K562 (cell line): Measurements from ENCODE around the gene COL5A1. TPM values are rescaled to one million over a fixed set of nuclear protein-coding genes. Genes with fewer than 3 reads are reported as not detected.

Experiments
- ATAC-seq: fragments of 200-7000 bp; cut with Tn5 transposase; 3 replicates; pipeline ENCODE4 v1.9.1; 2020; ENCODE audit warnings: moderate library complexity
- BruUV-seq: library from RNA; stranded (reverse); fragments of 400-500 nt; replicated peaks from 2 replicates; lab custom pipeline; 2021; lab: Mats Ljungman, UMichigan
- CTCF ChIA-PET: fragments of 300-600 bp; formaldehyde crosslinking; extraction: SDS; loops from one replicate; lab custom pipeline; 2021; ENCODE audit warnings: low intra/inter-chr PET ratio; lab: Yijun Ruan, JAX
- POLR2A ChIA-PET: fragments of 300-600, 350-650 bp; sonication (Branson Sonifier 250); formaldehyde crosslinking; extraction: SDS; loops from one replicate; lab custom pipeline; 2021; ENCODE audit warnings: antibody characterized with exemption, inconsistent platforms; lab: Yijun Ruan, JAX
- DNase-seq, 4 experiments: peaks; one replicate each; pipeline versions ENCODE4 v3.0.0 to v3.0.0-alpha.2; 2011 to 2018; ENCODE audit warnings: low spot score in 3 of 4, mixed read lengths in 3 of 4; ENCODE audit errors: extremely low read depth in 1 of 4
- FAIRE-seq: peaks from 2 replicates; lab custom pipeline; 2011; peaks lifted over from hg19 to GRCh38; lab: Jason Lieb, UNC
- H2AFZ ChIP-seq: 2 replicates; pipeline ENCODE4 v1.6.0; 2011; ENCODE audit warnings: low read depth, low read length, control low read depth, inconsistent platforms
- H3K27ac ChIP-seq: fragments of 200-600 bp; 3 replicates; pipeline ENCODE4 v1.8.0; 2011; ENCODE audit warnings: low read depth, mild to moderate bottlenecking, control low read depth, inconsistent platforms, low read length, moderate library complexity, mixed read lengths; ENCODE audit errors: extremely low read depth
- H3K27me3 ChIP-seq, 2 experiments: fragments of 300-600 bp in 1 of 2; 2 replicates in 1 of 2; 3 replicates in 1 of 2; pipeline versions ENCODE4 v1.6.0 to v1.8.0; 2011; ENCODE audit warnings: inconsistent platforms in 2 of 2, low read length in 2 of 2, mild to moderate bottlenecking in 1 of 2, mixed read lengths in 1 of 2, moderate library complexity in 1 of 2; ENCODE audit not compliant: control insufficient read depth in 2 of 2, insufficient read depth in 2 of 2
- H3K36me3 ChIP-seq: fragments of 300-600 bp; 3 replicates; pipeline ENCODE4 v1.8.0; 2011; ENCODE audit warnings: mild to moderate bottlenecking, low read length, inconsistent platforms; ENCODE audit not compliant: control insufficient read depth, insufficient read depth
- H3K4me1 ChIP-seq, 2 experiments: fragments of 200-600 bp in 1 of 2; replicated peaks in 1 of 2; 2 replicates in 1 of 2; 3 replicates in 1 of 2; pipeline versions ENCODE4 v1.5.1 to v1.8.0; 2011; ENCODE audit warnings: inconsistent platforms in 2 of 2, low read length in 2 of 2, mild to moderate bottlenecking in 1 of 2, mixed read lengths in 1 of 2, moderate library complexity in 1 of 2; ENCODE audit not compliant: control insufficient read depth in 2 of 2, insufficient read depth in 2 of 2
- H3K4me2 ChIP-seq: 2 replicates; pipeline ENCODE4 v1.6.1; 2011; ENCODE audit warnings: low read length, control low read depth, inconsistent platforms, mixed read lengths; ENCODE audit not compliant: insufficient read depth
- H3K4me3 ChIP-seq: fragments of 200-600 bp; sonication (generic), shearing (Covaris generic); 2 replicates; pipeline ENCODE4 v1.5.1; 2016; ENCODE audit warnings: control low read depth, inconsistent platforms
- H3K79me2 ChIP-seq: fragments of 200-600 bp; 3 replicates; pipeline ENCODE4 v1.8.0; 2011; ENCODE audit warnings: low read length, inconsistent platforms; ENCODE audit not compliant: control insufficient read depth, insufficient read depth
- H3K9ac ChIP-seq, 2 experiments: 2 replicates each; pipeline versions ENCODE4 v1.6.0 to v1.6.1; 2011; ENCODE audit warnings: low read depth in 2 of 2, low read length in 2 of 2, control low read depth in 1 of 2, inconsistent platforms in 1 of 2, mild to moderate bottlenecking in 1 of 2, mixed read lengths in 1 of 2; ENCODE audit not compliant: insufficient read depth in 1 of 2
- H3K9me1 ChIP-seq: one replicate; pipeline ENCODE4 v1.6.0; 2011; ENCODE audit warnings: inconsistent platforms, mild to moderate bottlenecking, low read length, moderate library complexity; ENCODE audit not compliant: control insufficient read depth, insufficient read depth
- H3K9me3 ChIP-seq: replicated peaks from 2 replicates; pipeline ENCODE4 v1.5.1; 2011; ENCODE audit warnings: low read depth, low read length, inconsistent platforms; ENCODE audit not compliant: control insufficient read depth, insufficient read depth
- H4K20me1 ChIP-seq: replicated peaks from 2 replicates; pipeline ENCODE4 v1.6.1; 2011; ENCODE audit warnings: low read length, inconsistent platforms, mixed read lengths; ENCODE audit not compliant: control insufficient read depth, insufficient read depth
- ARNT ChIP-seq, 2 experiments: fragments of 450-650 bp; IDR thresholded peaks; 2 replicates each; pipeline ENCODE4 v1.6.1; 2016; ENCODE audit warnings: mild to moderate bottlenecking in 1 of 2
- ATF4 ChIP-seq: fragments of 450-650 bp; formaldehyde crosslinking; IDR thresholded peaks from 2 replicates; pipeline ENCODE4 v1.4.0; 2022; ENCODE audit warnings: mild to moderate bottlenecking, moderate library complexity
- GABPB1 ChIP-seq: sonication (generic); formaldehyde crosslinking; IDR thresholded peaks from 2 replicates; pipeline ENCODE4 v1.8.0; 2022; ENCODE audit warnings: mild to moderate bottlenecking, missing genetic modification reagents
- NFATC3 ChIP-seq: fragments of 450-650 bp; IDR thresholded peaks from 2 replicates; pipeline ENCODE4 v1.6.1; 2017; ENCODE audit warnings: mild to moderate bottlenecking
- NR2C1 ChIP-seq, 2 experiments: fragments of 450-650 bp; IDR thresholded peaks; 2 replicates each; pipeline ENCODE4 v1.6.1; 2017; ENCODE audit warnings: mild to moderate bottlenecking in 2 of 2, antibody characterized with exemption in 1 of 2, inconsistent platforms in 1 of 2, missing compliant biosample characterization in 1 of 2, missing genetic modification characterization in 1 of 2
- NRF1 ChIP-seq, 2 experiments: fragments of 450-650 bp; IDR thresholded peaks in 1 of 2; conservative IDR thresholded peaks in 1 of 2; 2 replicates each; pipeline ENCODE4 v1.6.1; 2014; ENCODE audit warnings: mild to moderate bottlenecking in 2 of 2
- PRDM10 ChIP-seq: fragments of 450-650 bp; IDR thresholded peaks from 2 replicates; pipeline ENCODE4 v1.6.1; 2018; ENCODE audit not compliant: partially characterized antibody
- PTBP1 ChIP-seq: fragments of 200-400 bp; formaldehyde crosslinking; IDR thresholded peaks from 2 replicates; pipeline ENCODE4 v1.6.1; 2017; ENCODE audit warnings: low read depth, low read length
- STAG1 ChIP-seq: sonication (generic); formaldehyde crosslinking; IDR thresholded peaks from 2 replicates; pipeline ENCODE4 v1.5.0; 2020; ENCODE audit warnings: missing genetic modification reagents, borderline replicate concordance
- ZBTB17 ChIP-seq: fragments of 450-650 bp; formaldehyde crosslinking; IDR thresholded peaks from 2 replicates; pipeline ENCODE4 v1.4.0; 2020; ENCODE audit warnings: mild to moderate bottlenecking
- WGBS: fragments of 100-300 bp; shearing (Covaris generic); methylation state at CpG from one replicate; pipeline ENCODE4 v1.1.6; 2016; ENCODE audit warnings: low coverage, mixed read lengths; ENCODE audit not compliant: insufficient coverage; ENCODE audit errors: missing lambda C conversion rate; 5-methylcytosine and 5-hydroxymethylcytosine counted together
- in situ Hi-C: fragments of 300-500 bp; cut with MboI; formaldehyde crosslinking; loops from 4 replicates; pipeline ENCODE4 v1.15.0; 2018; ENCODE audit warnings: inconsistent platforms, mixed read lengths
- intact Hi-C: fragments of 100-400 bp; cut with micrococcal nuclease; formaldehyde crosslinking; loops from 2 replicates; pipeline ENCODE4 v1.14.2; 2022
- polyA plus RNA-seq, 8 experiments: library from polyadenylated mRNA; depleted of rRNA in 4 of 8; stranded (reverse) in 5 of 8; unstranded in 3 of 8; fragments of >200 nt; fragmentation: Nextera tagmentation in 2 of 8; fragmentation: Illumina TruSeq in 1 of 8; extraction: Ambion mirVana in 2 of 8; extraction: Trizol in 1 of 8; gene quantifications; 2 replicates each; pipeline versions ENCODE4 v1.2.1 to v1.2.3, GENCODE V29; 2011 to 2014; ENCODE audit warnings: inconsistent platforms in 1 of 8, missing spikeins in 1 of 8
- total RNA-seq, 7 experiments: library from RNA; depleted of rRNA in 6 of 7; stranded (reverse); fragments of >200 nt in 6 of 7; fragmentation: Illumina TruSeq in 2 of 7; extraction: Trizol in 2 of 7; gene quantifications; 2 replicates each; pipeline versions ENCODE4 v1.2.1 to v1.2.3, GENCODE V29; 2011 to 2021; ENCODE audit warnings: low replicate concordance in 1 of 7

The COL5A1 gene
- total and polyA plus RNA-seq, 9 of the 15 experiments (the other 6 are each of a cell fraction or from before 2014, with no cell fraction given): under 0.01 to 0.13 (median 0.04) TPM; not detected in 6

GRCh38 chr9:134794663-134795370 lies 153.2 kb downstream of the COL5A1 start:
- Histone ChIP-seq H3K79me2 (no peaks in the 10 kb centered on the region), H3K27ac (no peak overlapping the region), H3K27me3 (peaks cover 13 to 58% of the 10 kb centered on the region in 2 experiments), H3K4me3 (no peak overlapping the region), H4K20me1 (no peaks in the 10 kb centered on the region; the same call in 1 of the 2 replicates), H3K9ac (no peak overlapping the region), H3K9me3 (no peaks in the 10 kb centered on the region), H3K36me3 (no peaks in the 10 kb centered on the region), H2AFZ (no peak overlapping the region), H3K4me2 (no peak overlapping the region), H3K9me1 (no peaks in the 10 kb centered on the region), H3K4me1 (no peaks in the 10 kb centered on the region)
- FAIRE-seq (no peak), ATAC-seq (no peak), DNase-seq (no peak)
- TF ChIP-seq NR2C1 (IDR thresholded peaks at IDR 0.05): no peak
- TF ChIP-seq NR2C1 (tag; IDR thresholded peaks at IDR 0.05): no peak
- no peak for TF ChIP-seq ZBTB17 (CRISPR knock-in tag)
- TF ChIP-seq NRF1 (conservative IDR thresholded peaks at IDR 0.05 in 1 of 2, IDR thresholded peaks at IDR 0.05 in 1 of 2): no peak
- no TSS peak for BruUV-seq
- in situ Hi-C loops: no loop called here
- CTCF ChIA-PET: interaction anchor here (0.7 kb wide), 1 partner anchor 215 kb away, joined by 4 read pairs; no protein-coding TSS in a partner anchor
- intact Hi-C loops: no loop called here
- POLR2A ChIA-PET: interaction anchor here (0.7 kb wide), 2 partner anchors 10 to 251 kb away, joined by 4 read pairs; no protein-coding TSS in a partner anchor
- 0% methylated on average over 15 of the region's 20 CpGs for WGBS

GRCh38 chr9:134795446-134795845 lies 153.8 kb downstream of the COL5A1 start:
- H3K79me2 ChIP-seq: no peaks in the 10 kb centered on the region
- no peaks in the 10 kb centered on the region for H3K36me3 ChIP-seq
- no peaks in the 10 kb centered on the region for H3K9me3 ChIP-seq
- H3K27ac ChIP-seq: no peak overlapping the region
- H3K4me1 ChIP-seq: no peaks in the 10 kb centered on the region
- no peak for ATAC-seq
- FAIRE-seq: no peak
- DNase-seq: no peak
- no peak overlapping the region for H2AFZ ChIP-seq
- no peak overlapping the region for H3K9ac ChIP-seq
- intact Hi-C loops: no loop called here
- H3K4me2 ChIP-seq: no peak overlapping the region
- in situ Hi-C loops: no loop called here
- no peak for TF ChIP-seq STAG1 (CRISPR knock-in tag)
- no peak for TF ChIP-seq PRDM10
- no peak for TF ChIP-seq ATF4
- TF ChIP-seq ARNT (IDR thresholded peaks at IDR 0.05): no peak
- TF ChIP-seq GABPB1 (CRISPR knock-in tag): no peak
- TF ChIP-seq NFATC3: no peak
- TF ChIP-seq PTBP1: no peak
- POLR2A ChIA-PET: interaction anchor here (0.6 to 0.9 kb wide), 4 partner anchors 9 to 630 kb away, joined by 3 to 4 read pairs (median 4); no protein-coding TSS in a partner anchor
- peaks cover 13 to 63% of the 10 kb centered on the region in 2 experiments for H3K27me3 ChIP-seq
- H3K4me3 ChIP-seq: no peak overlapping the region
- BruUV-seq: no TSS peak
- 1% methylated on average over 8 of the region's 8 CpGs for WGBS
- no peaks in the 10 kb centered on the region for H3K9me1 ChIP-seq
- CTCF ChIA-PET: no interaction called here
- H4K20me1 ChIP-seq: no peaks in the 10 kb centered on the region; the same call in 1 of the 2 replicates
